Liver (tissue), 9 donors: Measurements from ENCODE around the gene NDRG2. TPM values are rescaled to one million over a fixed set of nuclear protein-coding genes. Genes with fewer than 3 reads are reported as not detected.
A peak's percentile ranks its signal among the peaks of the same experiment; 100 is the strongest.

Source experiments
- DNase-seq: peaks from one replicate; pipeline ENCODE4 v3.0.0-alpha.2; 2017; ENCODE audit warnings: low spot score
- H3K27ac ChIP-seq, 2 donors: one replicate each; pipeline ENCODE4 v1.7.0; 2013; ENCODE audit warnings: inconsistent platforms in 2 of 2, low read length in 2 of 2, control low read depth in 1 of 2, low read depth in 1 of 2, mild to moderate bottlenecking in 1 of 2
- H3K27me3 ChIP-seq, 4 donors: one replicate each; pipeline versions ENCODE4 v1.6.1 to v1.7.0; 2013; ENCODE audit warnings: low read length in 3 of 4, inconsistent platforms in 1 of 4, mild to moderate bottlenecking in 1 of 4, moderate library complexity in 1 of 4; ENCODE audit not compliant: control insufficient read depth in 4 of 4, insufficient read depth in 4 of 4
- H3K36me3 ChIP-seq, 4 donors: one replicate each; pipeline versions ENCODE4 v1.6.1 to v1.7.0; 2013; ENCODE audit warnings: low read length in 3 of 4, mild to moderate bottlenecking in 3 of 4, low read depth in 1 of 4, moderate library complexity in 1 of 4; ENCODE audit not compliant: control insufficient read depth in 4 of 4, insufficient read depth in 3 of 4
- H3K4me1 ChIP-seq, 4 donors: one replicate each; pipeline versions ENCODE4 v1.6.1 to v1.7.0; 2013; ENCODE audit warnings: low read length in 3 of 4, mild to moderate bottlenecking in 3 of 4, moderate library complexity in 1 of 4; ENCODE audit not compliant: control insufficient read depth in 4 of 4, insufficient read depth in 4 of 4
- H3K4me3 ChIP-seq, 3 donors: one replicate each; pipeline versions ENCODE4 v1.6.1 to v1.7.0; 2013; ENCODE audit warnings: low read length in 3 of 3, control low read depth in 1 of 3, low read depth in 1 of 3, mild to moderate bottlenecking in 1 of 3
- H3K9ac ChIP-seq, 2 donors: one replicate each; pipeline ENCODE4 v1.7.0; 2013; ENCODE audit warnings: low read length in 2 of 2, mild to moderate bottlenecking in 2 of 2, moderate library complexity in 2 of 2, control low read depth in 1 of 2, low read depth in 1 of 2
- H3K9me3 ChIP-seq, 4 donors: one replicate each; pipeline versions ENCODE4 v1.6.1 to v1.7.0; 2013; ENCODE audit warnings: low read length in 3 of 4; ENCODE audit not compliant: control insufficient read depth in 4 of 4
- ATF3 ChIP-seq: IDR thresholded peaks from 2 replicates; pipeline ENCODE4 v1.6.1; 2016; ENCODE audit warnings: antibody characterized with exemption
- CTCF ChIP-seq: fragments of 150-350 bp; IDR thresholded peaks from 2 replicates; pipeline ENCODE4 v1.5.1; 2017; ENCODE audit warnings: improper control_type of control experiment, low read depth, low read length; ENCODE audit not compliant: missing input control
- GABPA ChIP-seq, 2 donors: IDR thresholded peaks in 1 of 2; conservative IDR thresholded peaks in 1 of 2; 2 replicates each; pipeline ENCODE4 v1.6.1; 2016; ENCODE audit warnings: antibody characterized with exemption in 2 of 2, mild to moderate bottlenecking in 1 of 2, moderate library complexity in 1 of 2
- JUND ChIP-seq, 2 donors: IDR thresholded peaks; 2 replicates each; pipeline ENCODE4 v1.6.1; 2016; ENCODE audit warnings: antibody characterized with exemption in 2 of 2
- MAX ChIP-seq: IDR thresholded peaks from 2 replicates; pipeline ENCODE4 v1.6.1; 2016; ENCODE audit warnings: antibody characterized with exemption
- NR2F2 ChIP-seq: IDR thresholded peaks from 2 replicates; pipeline ENCODE4 v1.6.1; 2016; ENCODE audit warnings: antibody characterized with exemption
- RAD21 ChIP-seq, 2 donors: IDR thresholded peaks; 2 replicates each; pipeline ENCODE4 v1.6.1; 2016; ENCODE audit warnings: antibody characterized with exemption in 2 of 2, mild to moderate bottlenecking in 2 of 2
- REST ChIP-seq: IDR thresholded peaks from 2 replicates; pipeline ENCODE4 v1.6.1; 2016; ENCODE audit warnings: antibody characterized with exemption, mild to moderate bottlenecking
- RXRA ChIP-seq, 2 donors: IDR thresholded peaks; 2 replicates each; pipeline ENCODE4 v1.6.1; 2017 to 2018; ENCODE audit warnings: antibody characterized with exemption in 2 of 2, mild to moderate bottlenecking in 1 of 2
- SP1 ChIP-seq: IDR thresholded peaks from 2 replicates; pipeline ENCODE4 v1.6.1; 2018; ENCODE audit warnings: antibody characterized with exemption, mild to moderate bottlenecking
- YY1 ChIP-seq: IDR thresholded peaks from 2 replicates; pipeline ENCODE4 v1.6.1; 2016; ENCODE audit warnings: antibody characterized with exemption, mild to moderate bottlenecking
- WGBS: extraction: QIAGEN DNeasy Blood & Tissue Kit; methylation state at CpG from one replicate; pipeline ENCODE4 v1.1.7; 2013; 5-methylcytosine and 5-hydroxymethylcytosine counted together
- polyA plus RNA-seq, 2 donors: library from polyadenylated mRNA; stranded (reverse) in 1 of 2; unstranded in 1 of 2; fragments of 200-250 nt in 1 of 2; fragments of >200 nt in 1 of 2; fragmentation: Nextera tagmentation in 1 of 2; extraction: Ambion mirVana in 1 of 2; gene quantifications; one replicate each; pipeline versions ENCODE4 v1.2.1 to v1.2.3, GENCODE V29; 2013 to 2015
- total RNA-seq, 2 donors: library from RNA; depleted of rRNA; stranded (reverse); fragments of >200 nt; gene quantifications; one replicate each; pipeline ENCODE4 v1.2.3, GENCODE V29; 2014
- donor health status: healthy.
- donor health status: healthy.
- donor health status: healthy.
- donor health status: healthy.
- donor health status: healthy.

NDRG2 gene
- total and polyA plus RNA-seq, 4 donors, result 72.9 to 191 (median 132) TPM

GRCh38 chr14:21070083-21070609 is 45.3 kb upstream of the NDRG2 start, which contains the start of gene ARHGEF40:
ARHGEF40 (plus strand) TSS chr14:21070304; CDS start chr14:21070397, 93 bp downstream.
- WGBS, result under 1% methylated on average over 63 of the region's 63 CpGs
- TF ChIP-seq NR2F2 (no peak), GABPA (IDR thresholded peaks at IDR 0.05 in 1 of 2, conservative IDR thresholded peaks at IDR 0.05 in 1 of 2) (no peak), RXRA (IDR thresholded peaks at IDR 0.05) (no peak), REST (no peak), ATF3 (no peak), YY1 (no peak)
- Histone ChIP-seq H3K4me3 (peak within 1 kb of the TSS; percentile 65 to 83 (median 77)), H3K27ac (peak within 1 kb of the TSS; percentile 73 to 85), H3K4me1 (peaks cover 9 to 59% (median 45%) of the 10 kb centered on the region in 4 donors), H3K9ac (peak within 1 kb of the TSS in 1 of 2 donors; percentile 56), H3K27me3 (no peaks in the 10 kb centered on the region), H3K9me3 (no peaks in the 10 kb centered on the region), H3K36me3 (peaks cover 0 to 8% (median under 1%) of the 10 kb centered on the region in 4 donors)
- peak; percentile 51 for DNase-seq

GRCh38 chr14:21069388-21070082 is 44.7 kb upstream of the NDRG2 start:
- DNase-seq, result no peak
- WGBS, result 9% methylated on average over 40 of the region's 40 CpGs
- TF ChIP-seq GABPA (IDR thresholded peaks at IDR 0.05 in 1 of 2, conservative IDR thresholded peaks at IDR 0.05 in 1 of 2) (no peak), RXRA (IDR thresholded peaks at IDR 0.05) (no peak)
- Histone ChIP-seq H3K27ac (peak overlapping the region; percentile 61 to 73), H3K27me3 (no peaks in the 10 kb centered on the region), H3K4me1 (peaks cover 11 to 59% (median 45%) of the 10 kb centered on the region in 4 donors), H3K4me3 (peak overlapping the region; percentile 42 to 83 (median 57)), H3K9me3 (no peaks in the 10 kb centered on the region), H3K36me3 (peaks cover 0 to 6% (median under 1%) of the 10 kb centered on the region in 4 donors), H3K9ac (no peak overlapping the region)

GRCh38 chr14:21068521-21069387 is 43.9 kb upstream of the NDRG2 start:
- no peak for DNase-seq
- Histone ChIP-seq H3K36me3 (peaks cover 0 to 4% (median 0%) of the 10 kb centered on the region in 4 donors), H3K27me3 (no peaks in the 10 kb centered on the region), H3K9me3 (no peaks in the 10 kb centered on the region), H3K27ac (peak overlapping the region; percentile 61 to 73), H3K4me3 (peak overlapping the region in 1 of 3 donors; percentile 83), H3K9ac (no peak overlapping the region), H3K4me1 (peaks cover 11 to 59% (median 46%) of the 10 kb centered on the region in 4 donors)
- 20% methylated on average over 45 of the region's 45 CpGs for WGBS
- TF ChIP-seq CTCF (peak; percentile 64), YY1 (no peak), JUND (IDR thresholded peaks at IDR 0.05) (no peak), MAX (no peak), NR2F2 (no peak), SP1 (no peak), ATF3 (no peak), RAD21 (IDR thresholded peaks at IDR 0.05) (peak; percentile 79 to 86)
